MM.1S (cell line): ENCODE data around the gene LAYN.

Source experiments
- DNase-seq: peaks from one replicate; pipeline ENCODE4 v3.0.0-alpha.2; 2015
- H2AFZ ChIP-seq: fragments of 300-600 bp; sonication (generic); 2 replicates; pipeline ENCODE4 v1.6.0; 2016; ENCODE audit warnings: antibody characterized with exemption, low read length
- H3F3A ChIP-seq: fragments of 300-600 bp; sonication (generic); 2 replicates; pipeline ENCODE4 v1.6.1; 2016; ENCODE audit warnings: mild to moderate bottlenecking, antibody characterized with exemption, low read length, moderate library complexity, mixed read lengths; ENCODE audit not compliant: insufficient read depth
- H3K27ac ChIP-seq: fragments of 300-600 bp; sonication (generic); 2 replicates; pipeline ENCODE4 v1.5.1; 2016; ENCODE audit warnings: mild to moderate bottlenecking, low read length
- H3K27me3 ChIP-seq: fragments of 300-600 bp; sonication (generic); replicated peaks from 2 replicates; pipeline ENCODE4 v1.6.0; 2016; ENCODE audit warnings: low read length; ENCODE audit not compliant: insufficient read depth
- H3K36me3 ChIP-seq: fragments of 300-600 bp; sonication (generic); replicated peaks from 2 replicates; pipeline ENCODE4 v1.6.1; 2016; ENCODE audit warnings: mild to moderate bottlenecking, low read length, mixed read lengths; ENCODE audit not compliant: insufficient read depth
- H3K4me1 ChIP-seq: fragments of 300-600 bp; sonication (generic); 2 replicates; pipeline ENCODE4 v1.6.1; 2016; ENCODE audit warnings: low read length, mixed read lengths
- H3K4me2 ChIP-seq: fragments of 300-600 bp; sonication (generic); 2 replicates; pipeline ENCODE4 v1.6.0; 2016; ENCODE audit warnings: low read depth, low read length
- H3K4me3 ChIP-seq: fragments of 300-600 bp; sonication (generic); 2 replicates; pipeline ENCODE4 v1.5.1; 2016; ENCODE audit warnings: low read length, mixed read lengths
- H3K79me2 ChIP-seq: fragments of 300-600 bp; sonication (generic); 2 replicates; pipeline ENCODE4 v1.6.1; 2016; ENCODE audit warnings: mixed run types, low read length, mixed read lengths
- H3K9ac ChIP-seq: fragments of 300-600 bp; sonication (generic); 2 replicates; pipeline ENCODE4 v1.6.1; 2016; ENCODE audit warnings: low read length, mixed read lengths
- H3K9me2 ChIP-seq: fragments of 300-600 bp; sonication (generic); replicated peaks from 2 replicates; pipeline ENCODE4 v1.6.1; 2016; ENCODE audit warnings: mild to moderate bottlenecking, low read length, mixed read lengths; ENCODE audit not compliant: insufficient read depth
- H3K9me3 ChIP-seq: fragments of 300-600 bp; sonication (generic); replicated peaks from 2 replicates; pipeline ENCODE4 v1.6.1; 2016; ENCODE audit warnings: mild to moderate bottlenecking, low read length, mixed read lengths; ENCODE audit not compliant: insufficient read depth
- H4K20me1 ChIP-seq: fragments of 300-600 bp; sonication (generic); 2 replicates; pipeline ENCODE4 v1.6.1; 2016; ENCODE audit warnings: mild to moderate bottlenecking, low read length, moderate library complexity, mixed read lengths; ENCODE audit not compliant: insufficient read depth
- CTCF ChIP-seq: fragments of 300-600 bp; sonication (generic); IDR thresholded peaks from 2 replicates; pipeline ENCODE4 v1.5.1; 2016; ENCODE audit warnings: antibody characterized with exemption, low read length, mixed read lengths
- EZH2 ChIP-seq: fragments of 300-600 bp; sonication (generic); optimal IDR thresholded peaks from 2 replicates; pipeline ENCODE3; 2017; ENCODE audit warnings: low read depth, mild to moderate bottlenecking, antibody characterized with exemption, low read length, mixed read lengths
- EZH2phosphoT487 ChIP-seq: fragments of 300-600 bp; sonication (generic); IDR thresholded peaks from 2 replicates; pipeline ENCODE4 v1.6.1; 2018; ENCODE audit warnings: antibody characterized with exemption, low read length

LAYN gene

GRCh38 chr11:111589886-111590499 is 49.5 kb downstream of the LAYN start:
- Histone ChIP-seq H3K4me1 (no peaks in the 10 kb centered on the region), H3K9me3 (no peaks in the 10 kb centered on the region), H3K27ac (no peak overlapping the region), H3K4me2 (no peak overlapping the region), H3K9me2 (no peaks in the 10 kb centered on the region), H3K36me3 (no peaks in the 10 kb centered on the region), H3K27me3 (no peaks in the 10 kb centered on the region), H2AFZ (no peak overlapping the region), H3K9ac (no peak overlapping the region), H4K20me1 (no peaks in the 10 kb centered on the region), H3F3A (no peaks in the 10 kb centered on the region), H3K4me3 (no peak overlapping the region), H3K79me2 (no peaks in the 10 kb centered on the region)
- no peak for DNase-seq
- no peak for TF ChIP-seq CTCF
- no peak for TF ChIP-seq EZH2
- no peak for TF ChIP-seq EZH2phosphoT487

- Histone ChIP-seq H3K4me2 (no peak overlapping the region), H3K27me3 (no peaks in the 10 kb centered on the region), H3K27ac (no peak overlapping the region), H3K9me2 (no peaks in the 10 kb centered on the region), H3K79me2 (no peaks in the 10 kb centered on the region), H2AFZ (no peak overlapping the region), H3K4me3 (no peak overlapping the region), H4K20me1 (no peaks in the 10 kb centered on the region), H3F3A (no peaks in the 10 kb centered on the region), H3K9me3 (no peaks in the 10 kb centered on the region), H3K9ac (no peak overlapping the region), H3K36me3 (no peaks in the 10 kb centered on the region), H3K4me1 (no peaks in the 10 kb centered on the region)
- TF ChIP-seq EZH2phosphoT487 (no peak), EZH2 (no peak), CTCF (no peak)
- DNase-seq = no peak
Measured at GRCh38 chr11:111591187-111591960, 50.9 kb downstream of the LAYN start.

- TF ChIP-seq EZH2phosphoT487 (no peak), CTCF (no peak), EZH2 (no peak)
- no peak overlapping the region for H3K4me3 ChIP-seq
Measured at GRCh38 chr11:111592491-111592890, 52.0 kb downstream of the LAYN start.

More at GRCh38 chr11:111592491-111592890, 52.0 kb downstream of the LAYN start:
- Histone ChIP-seq H3K9ac (no peak overlapping the region), H3K9me2 (no peaks in the 10 kb centered on the region), H3K36me3 (no peaks in the 10 kb centered on the region), H3K27me3 (no peaks in the 10 kb centered on the region), H3K4me1 (no peaks in the 10 kb centered on the region), H3K9me3 (no peaks in the 10 kb centered on the region), H3K4me2 (no peak overlapping the region), H3K27ac (no peak overlapping the region), H3K79me2 (no peaks in the 10 kb centered on the region), H4K20me1 (no peaks in the 10 kb centered on the region), H3F3A (no peaks in the 10 kb centered on the region), H2AFZ (no peak overlapping the region)
- DNase-seq = no peak
